GM18870 (cell line): Measurements from ENCODE around the gene TMEM229A.
"Not testable (repeated sequence)": the region's sequence is repeated elsewhere in the genome, so short reads cannot be mapped to it uniquely, and the experiment has no call there.

Experiments used
- ATAC-seq: cut with Tn5 transposase; IDR thresholded peaks from one replicate; pipeline ENCODE4 v1.9.1; 2021; ENCODE audit warnings: moderate library complexity; ENCODE audit not compliant: unreplicated experiment

The TMEM229A gene

DNA sequence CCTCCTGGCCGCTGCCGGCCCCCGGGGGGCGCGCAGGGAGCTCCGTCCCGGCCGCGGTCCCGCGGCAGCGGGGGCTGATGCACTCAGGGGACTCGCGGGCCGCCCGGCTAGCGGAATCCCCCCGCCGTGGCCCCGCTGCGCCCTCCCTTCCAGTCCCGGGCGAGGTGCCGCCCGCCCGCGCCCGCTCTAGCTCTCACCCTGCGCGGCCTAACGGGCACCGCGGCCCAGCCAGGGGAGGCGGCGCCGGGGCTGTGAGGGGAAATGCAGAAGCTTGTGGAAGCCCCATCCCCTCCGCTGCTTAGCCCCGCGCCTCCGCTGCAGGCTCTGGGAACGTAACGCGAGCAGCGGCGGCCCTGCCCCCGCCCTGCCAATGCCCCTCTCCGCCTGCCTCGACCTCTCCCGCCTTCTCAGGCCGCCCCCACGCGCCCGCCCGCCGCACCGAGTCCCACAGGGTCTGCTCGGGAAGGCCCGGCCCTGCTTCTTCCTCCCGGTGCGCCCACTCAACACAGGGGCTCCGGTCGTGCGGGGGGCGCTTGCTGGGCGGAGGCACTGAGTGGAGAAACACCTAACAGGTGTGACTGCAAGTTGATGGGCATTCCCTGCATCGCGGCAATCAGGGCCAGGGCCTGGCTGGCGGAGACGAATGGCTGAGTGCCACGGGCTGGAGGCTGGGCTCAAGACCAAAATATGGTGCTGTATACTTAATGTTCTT lies 384 bp upstream of the TMEM229A start:
- ATAC-seq = no peak

DNA sequence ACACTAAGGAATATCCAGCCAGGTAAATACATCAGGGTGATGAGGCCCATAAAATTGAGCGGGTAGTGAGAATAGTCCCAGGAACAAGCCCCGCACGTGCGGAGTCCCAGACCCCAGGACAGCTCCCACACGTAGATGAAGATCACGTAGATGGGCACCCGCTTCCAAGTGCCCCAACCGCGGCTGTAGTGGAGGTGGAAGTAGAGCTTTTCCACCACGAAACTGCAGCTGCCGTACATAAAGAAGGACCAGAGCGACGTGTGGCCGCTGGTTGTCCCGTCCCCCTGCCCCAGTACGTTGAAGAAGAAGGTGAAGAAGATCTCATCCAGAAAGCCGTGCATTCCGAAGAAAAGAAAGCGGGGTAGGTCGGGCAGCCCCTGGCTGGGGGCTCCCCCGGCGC lies 948 bp downstream of the TMEM229A start:
- ATAC-seq = no peak

DNA sequence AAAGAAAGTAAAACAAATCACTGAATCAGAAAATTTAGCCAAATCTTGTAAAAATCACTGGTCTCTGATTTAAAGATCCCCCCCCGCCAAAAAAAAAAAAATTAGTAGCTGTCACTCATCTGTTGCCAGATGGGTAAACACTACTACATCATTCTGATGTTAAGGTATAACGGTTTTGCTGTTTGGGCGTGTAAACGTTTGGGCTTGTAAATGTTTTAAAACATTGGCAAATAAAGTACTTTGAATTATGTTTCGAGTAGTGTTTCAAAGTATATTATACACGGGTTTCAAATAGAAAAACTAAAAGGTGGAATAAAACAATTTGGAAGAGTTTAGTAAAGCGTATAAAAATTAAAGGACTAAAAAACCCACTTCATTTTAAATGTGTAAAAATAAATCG lies 1.5 kb downstream of the TMEM229A start:
- ATAC-seq = no peak

DNA sequence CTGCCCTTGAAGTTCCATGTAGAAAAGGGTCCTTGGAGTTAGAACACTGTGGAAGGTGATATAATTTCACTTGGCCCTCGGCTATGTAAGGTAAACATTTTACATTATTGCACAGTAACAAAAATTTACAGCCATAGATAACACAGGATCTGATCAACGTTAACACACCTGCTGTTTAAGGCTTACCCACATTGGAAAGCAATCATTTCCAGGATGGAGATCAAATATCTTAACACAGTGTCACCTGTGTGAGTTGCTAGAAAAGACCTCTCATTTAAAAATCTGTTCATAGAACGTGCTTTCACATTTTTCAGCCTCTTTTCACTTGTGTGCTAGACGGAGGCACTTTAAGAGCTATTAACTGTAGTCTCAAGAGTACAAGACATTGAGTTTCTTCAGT lies 1.9 kb downstream of the TMEM229A start:
- no peak for ATAC-seq

DNA sequence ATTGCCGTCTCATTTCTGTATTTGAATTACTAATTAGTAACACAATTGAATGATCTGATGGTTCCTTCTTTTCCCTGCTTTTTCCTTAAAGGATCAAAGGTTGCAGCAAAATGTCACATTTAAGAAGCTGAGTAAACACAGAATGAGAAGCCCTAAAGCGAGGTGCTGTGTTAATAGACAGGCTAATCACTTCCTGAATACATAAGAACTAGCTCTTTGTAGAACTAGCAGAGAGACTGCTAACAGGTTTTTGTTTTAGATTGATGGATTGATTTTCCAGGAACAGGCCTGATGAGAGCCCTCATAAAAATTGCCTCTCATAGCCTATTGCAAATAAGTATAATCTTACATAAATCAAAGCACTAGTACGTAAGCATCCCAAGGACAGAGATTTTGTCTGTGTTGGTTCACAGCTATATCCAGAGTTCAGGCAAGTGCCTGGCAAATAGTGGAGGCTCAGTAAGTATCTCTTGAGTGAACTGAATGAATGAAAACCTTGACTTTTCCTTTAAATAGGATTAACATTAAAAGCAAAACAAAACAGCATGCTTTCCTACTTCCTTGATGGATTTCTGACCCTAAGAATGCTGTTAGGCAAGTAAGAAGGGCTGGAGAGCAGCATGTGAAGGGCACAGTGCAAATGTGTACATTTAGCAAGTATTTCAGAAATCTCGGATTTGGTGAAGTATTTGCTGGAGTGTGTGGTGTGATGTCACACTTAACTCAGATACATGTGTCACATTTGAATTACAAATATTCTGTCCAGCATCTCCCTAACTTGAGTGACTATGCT lies 3.3 kb downstream of the TMEM229A start:
- ATAC-seq = no peak

DNA sequence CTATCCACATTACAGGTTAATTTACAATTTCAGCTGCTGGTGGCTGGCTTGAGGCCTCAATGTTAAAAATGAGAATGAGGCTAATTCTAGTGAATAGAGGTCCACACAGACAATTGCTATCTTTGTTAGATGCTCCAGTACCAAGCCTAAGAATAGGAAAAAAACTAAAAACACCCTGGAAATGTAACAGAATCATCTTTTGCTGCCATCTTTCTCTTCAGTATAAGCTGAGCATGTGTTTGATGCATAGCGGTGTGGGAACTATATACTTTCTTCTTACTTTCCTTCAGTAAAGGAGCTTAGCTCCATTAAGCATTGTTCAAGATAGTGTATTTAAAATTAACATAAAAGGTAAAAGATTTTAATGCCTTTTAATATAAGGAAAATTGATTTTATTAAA lies 5.6 kb downstream of the TMEM229A start:
- no peak for ATAC-seq

DNA sequence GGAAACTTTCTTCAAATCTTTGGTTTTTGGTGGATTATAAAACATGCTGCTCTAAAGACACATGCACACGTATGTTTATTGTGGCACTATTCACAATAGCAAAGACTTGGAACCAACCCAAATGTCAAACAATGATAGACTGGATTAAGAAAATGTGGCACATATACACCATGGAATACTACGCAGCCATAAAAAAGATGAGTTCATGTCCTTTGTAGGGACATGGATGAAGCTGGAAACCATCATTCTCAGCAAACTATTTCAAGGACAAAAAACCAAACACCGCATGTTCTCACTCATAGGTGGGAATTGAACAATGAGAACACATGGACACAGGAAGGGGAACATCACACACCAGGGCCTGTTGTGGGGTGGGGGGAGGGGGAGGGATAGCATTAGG lies 8.5 kb downstream of the TMEM229A start:
- not testable (repeated sequence) for ATAC-seq

DNA sequence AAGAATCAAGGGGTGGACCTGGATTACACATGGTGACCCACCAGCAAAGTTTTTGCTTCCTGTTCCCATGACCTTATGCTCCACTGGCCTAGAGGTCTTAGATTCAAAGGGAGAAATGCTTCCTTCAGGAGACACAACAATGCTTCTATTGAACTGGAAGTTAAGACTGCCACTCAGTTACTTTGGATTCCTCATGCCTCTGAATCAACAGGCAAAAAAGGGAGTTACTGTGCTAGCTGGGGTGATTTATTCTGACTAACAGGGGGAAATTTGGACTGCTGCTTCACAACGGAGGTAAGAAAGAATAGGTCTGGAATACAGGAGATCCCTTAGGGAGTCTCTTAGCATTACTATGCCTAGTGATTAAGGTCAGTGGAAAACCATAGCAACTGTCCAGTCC lies 10.3 kb downstream of the TMEM229A start:
- no peak for ATAC-seq

DNA sequence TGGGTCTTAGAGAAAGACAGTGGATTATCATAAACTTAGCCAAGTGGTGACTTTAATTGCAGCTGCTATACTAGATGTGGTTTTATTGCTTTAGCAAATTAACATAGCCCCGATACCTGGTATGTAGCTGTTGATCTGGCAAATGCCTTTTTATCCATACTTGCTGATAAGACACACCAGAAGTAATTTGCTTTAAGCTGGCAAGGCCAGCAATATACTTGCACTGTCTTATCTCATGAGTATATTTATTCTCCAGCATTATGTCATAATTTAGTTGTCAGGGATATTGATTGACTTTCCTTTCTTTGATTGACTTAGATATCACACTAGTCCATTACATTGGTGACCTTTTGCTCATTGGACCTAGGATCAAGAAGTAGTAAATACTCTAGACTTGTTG lies 12.8 kb downstream of the TMEM229A start:
- ATAC-seq = no peak

DNA sequence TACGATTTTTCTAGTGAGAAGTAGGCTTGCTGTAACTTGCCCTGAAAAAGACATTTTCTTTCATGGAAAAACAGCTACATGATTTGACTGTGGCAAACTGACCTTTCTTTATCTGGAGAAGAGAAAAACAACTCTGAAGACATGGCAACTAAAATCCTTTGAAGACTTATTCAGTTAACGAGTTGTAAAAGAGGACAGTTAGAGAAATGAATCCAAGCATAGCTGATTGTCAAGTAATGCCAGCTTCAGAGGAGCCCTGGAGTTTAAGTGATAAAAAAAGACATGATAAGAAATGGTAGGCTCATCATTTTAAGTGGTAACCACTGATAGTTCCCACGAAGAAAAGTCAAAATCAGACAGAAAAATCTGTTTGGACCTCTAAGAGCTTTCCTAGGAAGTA lies 19.6 kb downstream of the TMEM229A start:
- no peak for ATAC-seq

DNA sequence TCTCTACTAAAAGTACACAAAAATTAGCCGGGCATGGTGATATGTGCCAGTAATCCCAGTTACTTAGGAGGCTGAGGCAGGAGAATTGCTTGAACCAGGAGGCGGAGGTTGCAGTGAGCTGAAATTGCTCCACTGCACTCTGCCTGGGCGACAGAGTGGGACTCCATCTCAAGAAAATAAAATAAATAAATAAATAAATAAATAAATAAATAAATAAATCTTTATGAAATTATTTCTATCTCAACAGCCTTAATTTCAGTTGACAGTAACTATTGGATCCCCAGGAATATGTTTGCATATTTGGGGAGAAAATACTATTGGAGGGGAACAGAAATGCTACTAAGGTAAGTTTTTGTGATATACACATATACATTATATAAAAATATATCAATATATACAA lies 20.0 kb downstream of the TMEM229A start:
- no peak for ATAC-seq

DNA sequence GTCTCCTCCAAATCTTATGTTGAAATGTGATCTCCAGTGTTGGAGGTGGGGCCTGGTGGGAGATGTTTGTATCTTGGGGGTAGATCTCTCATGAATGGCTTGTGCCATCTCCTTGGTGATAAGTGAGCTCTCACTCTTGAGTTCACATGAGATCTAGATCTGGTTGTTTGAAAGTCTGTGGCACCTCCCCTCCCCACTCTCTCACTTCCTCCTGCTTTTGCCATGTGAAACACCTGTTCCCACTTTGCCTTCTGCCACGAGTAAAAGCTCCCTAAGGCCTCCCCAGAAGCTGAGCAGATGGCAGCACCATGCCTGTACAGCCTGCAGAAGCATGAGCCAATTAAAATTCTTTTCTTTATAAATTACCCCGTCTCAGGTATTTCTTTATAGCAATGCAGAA lies 23.5 kb downstream of the TMEM229A start:
- ATAC-seq = no peak

DNA sequence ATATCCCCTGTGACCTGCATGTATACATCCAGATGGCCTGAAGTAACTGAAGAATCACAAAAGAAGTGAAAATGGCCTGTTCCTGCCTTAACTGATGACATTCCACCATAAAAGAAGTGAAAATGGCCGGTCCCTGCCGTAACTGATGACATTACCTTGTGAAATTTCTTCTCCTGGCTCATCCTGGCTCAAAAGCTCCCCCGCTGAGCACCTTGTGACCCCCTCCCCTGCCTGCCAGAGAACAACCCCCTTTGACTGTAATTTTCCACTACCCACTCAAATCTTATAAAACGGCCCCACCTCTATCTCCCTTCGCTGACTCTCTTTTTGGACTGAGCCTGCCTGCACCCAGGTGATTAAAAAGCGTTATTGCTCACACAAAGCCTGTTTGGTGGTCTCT lies 24.6 kb downstream of the TMEM229A start:
- not testable (repeated sequence) for ATAC-seq

DNA sequence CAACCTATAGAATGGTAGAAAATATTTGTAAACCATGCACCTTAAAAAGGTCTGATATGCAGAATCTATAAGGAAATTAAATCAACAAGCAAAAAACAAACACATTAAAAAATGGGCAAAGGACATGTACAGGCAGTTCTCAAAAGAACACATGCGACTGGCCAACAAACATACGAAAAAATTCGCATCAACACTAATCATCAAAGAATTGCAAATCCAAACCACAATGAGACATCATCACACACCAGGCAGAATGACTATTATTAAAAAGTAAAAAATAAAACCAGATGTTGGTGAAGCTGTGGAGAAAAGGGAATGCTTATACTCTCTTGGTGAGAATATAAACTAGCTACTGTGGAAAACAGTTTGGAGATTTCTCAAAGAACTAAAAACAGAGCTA lies 33.2 kb downstream of the TMEM229A start:
- no peak for ATAC-seq

DNA sequence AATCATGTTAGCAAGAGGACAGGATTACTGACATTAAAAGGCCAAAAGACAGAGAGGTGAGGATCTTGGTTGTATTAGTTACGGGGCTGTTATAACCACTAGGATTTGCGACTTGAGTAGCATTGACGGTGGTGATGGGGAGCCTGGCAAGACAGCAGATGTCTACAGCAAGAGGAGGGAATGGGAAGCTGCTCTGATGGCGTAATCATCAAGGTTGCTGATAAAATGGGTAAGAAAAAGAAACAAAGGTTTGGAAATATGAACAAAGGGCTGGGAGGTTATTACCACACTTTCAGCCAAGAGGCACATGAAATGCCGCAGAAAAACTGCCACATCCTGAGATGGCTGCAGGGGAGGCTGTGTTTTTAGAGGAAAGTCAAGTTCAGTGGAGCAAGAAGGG lies 33.9 kb downstream of the TMEM229A start:
- no peak for ATAC-seq

DNA sequence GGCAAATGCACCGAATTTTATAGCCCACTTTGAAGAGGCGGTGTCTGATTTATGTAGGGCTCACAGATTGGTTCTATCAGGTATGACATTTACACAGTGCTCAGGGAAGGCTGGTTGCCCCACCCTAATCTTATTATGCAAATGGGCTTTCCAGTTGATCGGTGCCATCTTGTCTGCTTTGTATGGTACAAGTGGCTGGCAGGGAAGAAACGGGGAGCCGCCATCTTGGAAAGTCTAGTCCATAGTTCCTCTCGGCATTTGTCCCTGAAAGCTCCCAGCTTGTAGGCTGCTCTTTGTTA lies 36.6 kb downstream of the TMEM229A start:
- ATAC-seq = no peak

DNA sequence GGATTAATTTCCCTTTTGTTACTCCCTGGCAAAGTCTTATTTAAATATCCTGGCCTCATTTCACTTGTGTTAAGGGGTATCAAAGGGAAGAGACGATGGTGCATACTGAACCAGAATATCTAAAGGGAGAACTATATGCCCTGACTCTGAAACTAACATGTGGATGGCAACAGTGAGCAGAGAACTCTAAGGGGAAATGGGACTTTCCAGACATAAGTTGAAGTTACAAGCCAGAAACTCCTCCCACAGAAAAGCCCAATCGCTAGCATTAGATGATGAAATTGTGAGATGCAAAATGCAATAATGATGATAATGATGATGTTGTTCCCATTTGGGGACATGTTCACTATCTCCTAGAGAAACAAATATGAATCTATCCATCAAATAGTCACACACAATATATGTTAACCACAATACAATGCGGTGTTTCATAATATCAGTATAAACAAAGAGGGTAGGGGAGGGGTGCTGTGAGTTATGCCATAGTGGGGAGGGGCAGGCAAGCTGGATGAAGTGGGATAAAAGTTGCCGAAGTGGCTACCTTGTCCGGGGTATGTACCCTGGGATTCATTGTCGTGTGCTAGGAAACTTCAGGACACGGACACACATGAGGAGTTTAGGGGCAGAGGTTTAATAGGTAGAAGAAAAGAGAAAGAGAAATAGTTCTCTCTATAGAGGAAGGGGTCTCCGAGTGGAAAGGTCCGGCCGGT lies 37.1 kb downstream of the TMEM229A start:
- no peak for ATAC-seq

DNA sequence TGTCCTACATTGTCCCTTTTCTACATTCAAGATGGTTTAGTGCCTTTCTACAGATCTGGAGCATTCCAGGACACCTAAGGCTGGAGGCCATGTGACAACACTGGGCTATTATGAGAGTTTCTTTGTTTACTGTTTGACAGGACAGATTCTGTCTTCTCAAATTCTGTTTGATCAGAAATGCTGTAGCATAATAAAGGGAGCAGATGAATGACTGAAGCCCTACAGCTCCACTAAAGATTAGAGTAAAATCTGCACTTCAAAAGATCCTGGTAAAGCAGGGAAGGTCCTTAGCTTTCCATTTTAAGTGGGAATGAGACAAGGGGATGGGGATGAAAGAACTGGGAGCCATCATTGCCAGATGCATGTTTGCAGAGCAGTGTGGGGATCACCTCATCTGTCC lies 38.4 kb downstream of the TMEM229A start:
- no peak for ATAC-seq

DNA sequence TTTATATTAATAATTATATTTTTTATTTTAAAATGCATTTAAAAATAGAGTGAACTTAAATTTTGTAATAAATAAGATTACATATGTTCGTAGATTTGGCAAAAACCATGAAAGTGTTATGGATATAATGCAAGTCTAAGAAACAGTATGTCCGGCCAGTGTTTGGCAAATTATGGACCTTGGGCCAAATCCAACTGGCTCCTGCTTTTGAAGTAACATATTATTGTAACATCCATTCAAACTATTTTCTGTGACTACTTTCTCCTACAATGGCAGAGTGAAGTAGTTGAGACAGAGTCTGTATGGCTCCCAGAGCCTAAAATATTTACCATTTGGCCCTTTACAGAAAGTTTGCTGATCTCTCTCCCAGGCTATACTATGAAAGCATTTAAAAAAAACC lies 38.9 kb downstream of the TMEM229A start:
- no peak for ATAC-seq

DNA sequence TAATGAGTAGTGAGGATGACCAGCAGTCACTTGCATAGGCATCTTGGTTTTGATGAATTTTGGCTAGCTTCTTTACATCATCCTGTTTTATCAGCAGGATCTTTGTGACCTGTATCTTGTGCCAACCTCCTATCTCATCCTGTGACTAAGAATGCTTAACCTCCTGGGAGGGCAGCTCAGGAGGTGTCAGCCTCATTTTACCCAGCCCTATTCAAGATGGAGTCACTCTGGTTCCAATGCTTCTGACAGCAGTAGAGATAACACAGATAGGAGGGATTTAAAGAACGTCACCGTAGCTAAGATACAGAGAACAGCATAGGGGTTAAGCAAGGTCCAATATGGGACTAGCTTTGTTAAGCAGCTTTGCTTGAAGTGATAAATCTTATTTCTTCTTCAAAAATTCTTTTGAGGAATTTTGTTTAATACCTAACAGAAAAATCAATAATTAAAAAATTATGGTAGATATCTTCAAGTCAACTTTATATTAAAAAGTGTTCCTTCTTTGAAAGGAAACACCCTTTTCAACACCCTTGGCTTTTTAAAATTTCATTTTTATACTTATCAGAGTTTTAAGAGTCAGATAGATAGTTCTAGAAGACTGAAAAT lies 39.9 kb downstream of the TMEM229A start:
- ATAC-seq = no peak

DNA sequence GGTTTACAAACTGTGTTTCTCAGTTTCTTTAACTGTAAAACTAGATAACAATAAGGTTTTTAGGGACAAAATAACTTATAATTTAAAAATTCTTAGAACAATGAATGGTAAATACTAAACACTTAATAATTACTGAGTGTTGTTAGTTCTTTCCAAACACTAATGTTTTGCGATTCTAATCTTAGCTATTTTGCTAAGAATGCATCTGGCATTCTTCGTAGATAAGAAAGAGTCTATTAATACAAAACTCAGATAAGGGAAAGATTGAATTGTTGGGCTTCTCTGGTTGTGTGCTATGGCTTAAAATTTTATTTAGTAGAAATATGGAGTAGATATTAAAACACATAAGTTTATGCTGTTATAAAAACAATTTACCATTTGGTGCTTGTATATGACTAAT lies 45.4 kb downstream of the TMEM229A start:
- no peak for ATAC-seq
